ENCODE measurements around the gene GPR25. TPM values are rescaled to one million over a fixed set of nuclear protein-coding genes. Genes with fewer than 3 reads are reported as not detected.

The GPR25 gene, protein sequence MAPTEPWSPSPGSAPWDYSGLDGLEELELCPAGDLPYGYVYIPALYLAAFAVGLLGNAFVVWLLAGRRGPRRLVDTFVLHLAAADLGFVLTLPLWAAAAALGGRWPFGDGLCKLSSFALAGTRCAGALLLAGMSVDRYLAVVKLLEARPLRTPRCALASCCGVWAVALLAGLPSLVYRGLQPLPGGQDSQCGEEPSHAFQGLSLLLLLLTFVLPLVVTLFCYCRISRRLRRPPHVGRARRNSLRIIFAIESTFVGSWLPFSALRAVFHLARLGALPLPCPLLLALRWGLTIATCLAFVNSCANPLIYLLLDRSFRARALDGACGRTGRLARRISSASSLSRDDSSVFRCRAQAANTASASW
- total RNA-seq (ENCODE audit: low replicate concordance), result not detected in 2 replicates

DNA sequence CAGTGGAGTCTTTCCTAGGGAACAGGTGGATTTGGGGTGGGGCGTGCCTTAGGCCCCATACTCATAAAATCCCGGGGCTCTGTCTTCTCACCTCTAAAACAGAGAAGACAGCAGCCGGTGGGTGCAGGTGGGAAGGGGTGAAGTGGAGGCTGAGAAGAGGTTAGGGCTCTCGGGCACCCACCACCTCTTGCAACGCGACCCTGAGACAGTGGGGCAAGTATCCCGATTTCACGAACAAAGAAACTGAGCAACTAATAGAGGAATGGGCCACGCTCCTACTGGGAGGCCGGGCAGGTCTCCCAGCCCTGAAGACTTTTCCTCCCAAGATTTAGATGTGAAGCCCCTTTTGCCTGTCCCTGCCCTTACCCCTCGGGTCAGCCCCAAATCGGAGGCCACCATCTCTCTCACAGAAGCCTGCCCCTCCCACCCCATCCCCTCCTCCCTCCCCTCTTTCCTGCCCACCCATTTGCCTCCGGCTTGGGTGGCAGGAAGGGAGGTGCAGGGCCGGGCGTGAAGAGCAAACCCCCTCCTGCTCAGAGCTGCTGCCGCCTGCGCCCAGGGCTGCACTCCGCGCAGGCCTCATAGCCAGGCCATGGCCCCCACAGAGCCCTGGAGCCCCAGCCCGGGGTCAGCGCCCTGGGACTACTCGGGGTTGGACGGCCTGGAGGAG lies at the start of gene GPR25:
TSS of gene GPR25 (plus strand) at position 536 of the 670 bp plus-strand sequence. CDS start at position 593, 57 bp downstream.
- TF ChIP-seq, protein P1, sequence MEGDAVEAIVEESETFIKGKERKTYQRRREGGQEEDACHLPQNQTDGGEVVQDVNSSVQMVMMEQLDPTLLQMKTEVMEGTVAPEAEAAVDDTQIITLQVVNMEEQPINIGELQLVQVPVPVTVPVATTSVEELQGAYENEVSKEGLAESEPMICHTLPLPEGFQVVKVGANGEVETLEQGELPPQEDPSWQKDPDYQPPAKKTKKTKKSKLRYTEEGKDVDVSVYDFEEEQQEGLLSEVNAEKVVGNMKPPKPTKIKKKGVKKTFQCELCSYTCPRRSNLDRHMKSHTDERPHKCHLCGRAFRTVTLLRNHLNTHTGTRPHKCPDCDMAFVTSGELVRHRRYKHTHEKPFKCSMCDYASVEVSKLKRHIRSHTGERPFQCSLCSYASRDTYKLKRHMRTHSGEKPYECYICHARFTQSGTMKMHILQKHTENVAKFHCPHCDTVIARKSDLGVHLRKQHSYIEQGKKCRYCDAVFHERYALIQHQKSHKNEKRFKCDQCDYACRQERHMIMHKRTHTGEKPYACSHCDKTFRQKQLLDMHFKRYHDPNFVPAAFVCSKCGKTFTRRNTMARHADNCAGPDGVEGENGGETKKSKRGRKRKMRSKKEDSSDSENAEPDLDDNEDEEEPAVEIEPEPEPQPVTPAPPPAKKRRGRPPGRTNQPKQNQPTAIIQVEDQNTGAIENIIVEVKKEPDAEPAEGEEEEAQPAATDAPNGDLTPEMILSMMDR (IDR thresholded peaks at IDR 0.05; ENCODE audit: insufficient read depth, low read length), result no peak
- no peak for DNase-seq (ENCODE audit: low read depth)
- peak within 1 kb of the TSS; percentile 13 for H3K4me3 ChIP-seq (ENCODE audit: low read depth, low read length)

DNA sequence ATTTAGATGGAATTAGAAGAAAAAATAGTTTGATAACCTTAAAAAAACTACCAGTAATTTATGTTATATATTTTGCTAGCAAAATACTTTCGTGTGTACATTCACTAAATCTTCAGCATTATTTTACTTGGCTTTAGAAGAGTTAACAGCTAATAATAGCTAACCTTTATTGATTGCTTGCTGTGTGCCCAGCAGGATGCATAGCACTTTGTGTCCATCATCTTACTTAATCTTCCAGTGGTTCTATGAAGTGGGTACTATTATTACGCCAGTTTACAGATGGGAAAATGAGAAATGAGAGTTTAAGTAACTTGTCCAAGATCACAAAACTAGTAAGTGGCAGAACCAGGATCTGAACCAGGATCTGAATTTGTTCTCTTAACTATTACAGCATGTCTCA lies 41.7 kb upstream of the GPR25 start:
- TF ChIP-seq, protein P1 (IDR thresholded peaks at IDR 0.05; ENCODE audit: insufficient read depth, low read length), result no peak
- DNase-seq (ENCODE audit: low read depth), result no peak
- no peak overlapping the region for H3K4me3 ChIP-seq (ENCODE audit: low read depth, low read length)

DNA sequence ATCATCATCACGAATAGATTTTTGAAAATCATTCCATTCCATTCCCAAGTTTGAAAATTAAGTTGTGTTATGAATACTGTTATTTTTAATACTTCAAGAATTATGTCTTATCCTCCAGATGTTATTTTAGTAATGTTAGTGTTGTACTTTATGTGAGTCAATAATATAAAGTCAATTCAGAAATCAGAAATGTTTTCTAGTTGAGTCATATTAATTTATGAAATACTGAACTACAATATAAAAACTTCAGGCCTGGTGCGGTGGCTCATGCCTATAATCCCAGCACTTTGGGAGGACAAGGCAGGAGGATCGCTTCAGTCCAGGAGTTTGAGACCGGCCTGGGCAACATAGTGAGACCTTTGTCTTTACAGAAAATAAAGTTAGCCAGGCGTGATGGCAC lies 38.4 kb upstream of the GPR25 start:
- TF ChIP-seq, protein P1 (IDR thresholded peaks at IDR 0.05; ENCODE audit: insufficient read depth, low read length), result no peak
- no peak overlapping the region for H3K4me3 ChIP-seq (ENCODE audit: low read depth, low read length)
- no peak for DNase-seq (ENCODE audit: low read depth)

DNA sequence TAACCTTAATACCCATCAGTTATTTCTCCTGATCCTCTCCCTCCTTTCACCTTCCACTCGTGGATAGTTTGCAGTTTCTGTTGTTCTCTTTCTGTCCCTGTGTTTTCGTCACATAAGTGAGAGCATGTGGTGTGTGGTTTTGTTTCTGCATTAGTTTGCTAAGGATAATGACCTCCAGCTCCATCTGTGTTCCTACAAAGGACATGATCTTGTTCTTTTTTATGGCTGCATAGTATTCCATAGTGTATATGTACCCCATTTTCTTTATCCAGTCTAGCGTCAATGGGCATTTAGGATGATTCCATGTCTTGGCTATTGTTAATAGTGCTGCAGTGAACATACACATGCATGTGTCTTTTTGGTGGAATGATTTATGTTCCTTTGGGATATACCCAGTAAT lies 36.6 kb upstream of the GPR25 start:
- H3K4me3 ChIP-seq (ENCODE audit: low read depth, low read length), result no peak overlapping the region
- no peak for DNase-seq (ENCODE audit: low read depth)
- TF ChIP-seq, protein P1 (IDR thresholded peaks at IDR 0.05; ENCODE audit: insufficient read depth, low read length), result no peak

DNA sequence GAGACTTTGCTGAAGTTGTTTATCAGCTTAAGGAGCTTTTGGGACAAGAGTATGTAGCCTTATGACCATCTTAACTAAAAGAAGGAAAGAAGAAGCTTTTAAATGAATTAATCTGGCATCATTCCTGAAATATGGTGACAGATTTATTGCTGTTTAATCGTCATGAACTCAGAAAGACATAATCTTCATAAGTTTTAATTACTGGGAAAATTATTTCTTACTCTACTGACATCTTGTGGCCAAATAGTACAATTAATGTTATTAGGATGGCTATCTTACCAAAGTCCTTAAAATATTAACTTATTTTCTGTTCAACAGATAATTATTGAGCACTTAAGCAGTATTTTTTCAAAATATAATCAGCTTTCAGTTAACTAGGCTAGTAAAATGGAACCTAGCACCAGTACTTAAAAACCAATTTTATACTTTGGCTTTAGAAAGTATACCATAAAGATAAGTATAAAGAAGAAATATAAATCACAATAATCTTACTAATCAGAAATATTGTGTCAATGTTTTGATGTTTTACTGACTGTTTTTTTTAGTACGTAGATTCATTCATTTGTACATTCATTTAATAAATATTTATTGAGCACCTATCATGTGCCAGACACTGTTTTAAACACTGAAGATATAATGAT lies 34.7 kb upstream of the GPR25 start:
- no peak overlapping the region for H3K4me3 ChIP-seq (ENCODE audit: low read depth, low read length)
- DNase-seq (ENCODE audit: low read depth), result peak; percentile 59

DNA sequence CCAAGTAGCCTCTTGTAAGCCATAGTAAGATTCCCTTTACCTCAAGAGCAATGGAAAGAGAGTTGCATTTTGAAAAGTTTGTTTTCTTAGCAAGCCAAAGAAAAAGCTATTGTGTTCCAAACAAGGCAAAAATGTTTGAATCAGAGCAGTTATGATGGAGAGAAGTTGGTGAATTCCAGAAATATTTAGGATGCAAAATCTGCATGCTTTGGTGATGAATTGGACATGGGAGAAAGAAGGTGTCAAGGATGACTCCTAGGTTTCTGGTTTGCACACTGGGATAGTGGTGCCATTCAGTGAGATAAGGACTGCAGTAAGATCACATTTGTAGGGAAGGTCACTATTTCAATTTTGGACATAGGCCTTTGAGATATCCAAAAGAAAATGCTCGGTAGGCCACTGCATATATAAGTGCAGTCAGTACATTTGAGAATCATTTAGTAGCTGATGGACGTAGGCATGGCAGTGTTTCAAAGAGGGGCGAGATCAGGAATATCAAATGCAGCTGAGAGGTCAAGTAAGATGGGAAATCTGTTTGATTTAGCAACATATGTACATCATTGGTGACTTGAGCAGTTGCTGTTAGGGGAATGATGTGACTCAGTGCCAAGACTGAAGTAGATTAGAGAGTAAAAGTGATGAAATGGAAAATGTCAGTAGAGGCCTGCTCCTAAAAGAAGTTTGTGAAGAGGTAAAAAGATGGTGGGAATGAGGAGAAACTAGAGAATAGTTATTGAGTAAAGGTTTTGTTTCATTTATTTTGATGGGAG lies 33.9 kb upstream of the GPR25 start:
- no peak overlapping the region for H3K4me3 ChIP-seq (ENCODE audit: low read depth, low read length)
- peak; percentile 78 for DNase-seq (ENCODE audit: low read depth)
- TF ChIP-seq, protein P1 (IDR thresholded peaks at IDR 0.05; ENCODE audit: insufficient read depth, low read length), result no peak

More for the DNA sequence above, 34.7 kb upstream of the GPR25 start:
- TF ChIP-seq, protein P1 (IDR thresholded peaks at IDR 0.05; ENCODE audit: insufficient read depth, low read length), result peak; percentile 15

Data from fibroblast of the aortic adventitia (primary cell).